Lung (tissue), 12 donors: Measurements from ENCODE around the gene SETD1A. TPM values are rescaled to one million over a fixed set of nuclear protein-coding genes. Genes with fewer than 3 reads are reported as not detected.
A peak's percentile ranks its signal among the peaks of the same experiment; 100 is the strongest.

Experiments
- ATAC-seq: fragments of 200-7000 bp; cut with Tn5 transposase; one replicate; pipeline ENCODE4 v1.9.1; 2020; ENCODE audit warnings: moderate number of reproducible peaks; ENCODE audit not compliant: insufficient read depth, low FRiP score
- DNase-seq, 3 donors: peaks; one replicate each; pipeline ENCODE4 v3.0.0-alpha.2; 2013 to 2017
- H3K27ac ChIP-seq, 2 donors: one replicate each; pipeline ENCODE4 v1.5.1; 2013; ENCODE audit warnings: mild to moderate bottlenecking in 2 of 2, moderate library complexity in 2 of 2, control low read depth in 1 of 2, inconsistent platforms in 1 of 2, low read depth in 1 of 2, low read length in 1 of 2
- H3K27me3 ChIP-seq, 3 donors: one replicate each; pipeline ENCODE4 v1.5.1; 2013; ENCODE audit warnings: low read length in 2 of 3; ENCODE audit not compliant: control insufficient read depth in 3 of 3, insufficient read depth in 3 of 3
- H3K36me3 ChIP-seq, 4 donors: one replicate each; pipeline ENCODE4 v1.5.1; 2013; ENCODE audit warnings: low read length in 4 of 4, mild to moderate bottlenecking in 1 of 4, moderate library complexity in 1 of 4; ENCODE audit not compliant: control insufficient read depth in 4 of 4, insufficient read depth in 4 of 4
- H3K4me1 ChIP-seq, 5 donors: one replicate each; pipeline ENCODE4 v1.5.1; 2013; ENCODE audit warnings: low read length in 5 of 5, mild to moderate bottlenecking in 2 of 5, moderate library complexity in 1 of 5; ENCODE audit not compliant: control insufficient read depth in 5 of 5, insufficient read depth in 5 of 5
- H3K4me3 ChIP-seq: one replicate; pipeline ENCODE4 v1.5.1; 2013; ENCODE audit warnings: mild to moderate bottlenecking, control low read depth, moderate library complexity
- H3K9ac ChIP-seq, 2 donors: one replicate each; pipeline ENCODE4 v1.5.1; 2013; ENCODE audit warnings: low read length in 2 of 2, control low read depth in 1 of 2; ENCODE audit not compliant: insufficient read depth in 1 of 2
- H3K9me3 ChIP-seq, 4 donors: one replicate each; pipeline ENCODE4 v1.5.1; 2013; ENCODE audit warnings: low read length in 3 of 4, mild to moderate bottlenecking in 1 of 4, moderate library complexity in 1 of 4; ENCODE audit not compliant: control insufficient read depth in 4 of 4, insufficient read depth in 3 of 4
- CTCF ChIP-seq: IDR thresholded peaks from 2 replicates; pipeline ENCODE4 v1.5.1; 2012; ENCODE audit warnings: mild to moderate bottlenecking; ENCODE audit errors: control extremely low read depth, extremely low read depth
- WGBS, 2 donors: extraction: QIAGEN DNeasy Blood & Tissue Kit; methylation state at CpG; one replicate each; pipeline ENCODE4 v1.1.7; 2013; 5-methylcytosine and 5-hydroxymethylcytosine counted together
- polyA plus RNA-seq, 2 donors: library from polyadenylated mRNA; stranded (reverse); fragments of 200-250 nt; gene quantifications; one replicate each; pipeline ENCODE4 v1.2.1, GENCODE V29; 2013
- total RNA-seq, 2 donors: library from RNA; depleted of rRNA in 1 of 2; stranded (reverse); fragments of >200 nt in 1 of 2; gene quantifications; one replicate each; pipeline ENCODE4 v1.2.1, GENCODE V29; 2014 to 2021
- donor health status: control.
- donor health status: control.
- donor health status: Bipolar disorder and iron deficiency.
- donor health status: healthy.
- donor health status: DM: yes; HTN: yes; CAD: no.

The SETD1A gene
- total and polyA plus RNA-seq, 4 donors: 7.4 to 22.0 (median 10.9) TPM

- Histone ChIP-seq H3K9me3 (peaks cover 0 to 2% (median 0%) of the 10 kb centered on the region in 4 donors), H3K4me1 (peaks cover 0 to 8% (median 0%) of the 10 kb centered on the region in 5 donors), H3K9ac (no peak overlapping the region), H3K4me3 (no peak overlapping the region), H3K36me3 (peaks cover 3 to 37% (median 16%) of the 10 kb centered on the region in 4 donors), H3K27ac (no peak overlapping the region), H3K27me3 (no peaks in the 10 kb centered on the region)
- WGBS, 2 donors: 94 to 96% methylated on average over 35 of the region's 35 CpGs
- no peak for ATAC-seq
- no peak for DNase-seq
- no peak for TF ChIP-seq CTCF
Measured at GRCh38 chr16:30930160-30930571, 27.4 kb upstream of the SETD1A start.

- 80% methylated on average over 12 of the region's 12 CpGs for WGBS, 2 donors
- H3K27ac ChIP-seq: peak overlapping the region in 1 of 2 donors; percentile 26
- H3K9me3 ChIP-seq: peaks cover 0 to 2% (median 0%) of the 10 kb centered on the region in 4 donors
- DNase-seq (no peak), ATAC-seq (no peak)
- no peak for TF ChIP-seq CTCF
- peaks cover 3 to 40% (median 20%) of the 10 kb centered on the region in 4 donors for H3K36me3 ChIP-seq
- peaks cover 0 to 8% (median 0%) of the 10 kb centered on the region in 5 donors for H3K4me1 ChIP-seq
- no peak overlapping the region for H3K4me3 ChIP-seq
- no peak overlapping the region for H3K9ac ChIP-seq
- H3K27me3 ChIP-seq: no peaks in the 10 kb centered on the region
Measured at GRCh38 chr16:30931068-30931650, 26.4 kb upstream of the SETD1A start.

- no peaks in the 10 kb centered on the region for H3K27me3 ChIP-seq
- WGBS, 2 donors: 50 to 62% methylated on average over 12 of the region's 12 CpGs
- H3K4me1 ChIP-seq: no peaks in the 10 kb centered on the region
- ATAC-seq (peak; percentile 77), DNase-seq (no peak)
- H3K27ac ChIP-seq: no peak overlapping the region
- no peak overlapping the region for H3K9ac ChIP-seq
- H3K36me3 ChIP-seq: peaks cover 3 to 31% (median 18%) of the 10 kb centered on the region in 4 donors
- H3K9me3 ChIP-seq: peaks cover 0 to 2% (median 0%) of the 10 kb centered on the region in 4 donors
- no peak overlapping the region for H3K4me3 ChIP-seq
- TF ChIP-seq CTCF: peak; percentile 2
Measured at GRCh38 chr16:30934827-30935557, 22.6 kb upstream of the SETD1A start.
